Measurements from ENCODE around the gene MZB1. TPM values are rescaled to one million over a fixed set of nuclear protein-coding genes. Genes with fewer than 3 reads are reported as not detected.

MZB1 gene
- total RNA-seq (2014; rRNA removed; shearing (Covaris generic)): not detected in 2 replicates

DNA sequence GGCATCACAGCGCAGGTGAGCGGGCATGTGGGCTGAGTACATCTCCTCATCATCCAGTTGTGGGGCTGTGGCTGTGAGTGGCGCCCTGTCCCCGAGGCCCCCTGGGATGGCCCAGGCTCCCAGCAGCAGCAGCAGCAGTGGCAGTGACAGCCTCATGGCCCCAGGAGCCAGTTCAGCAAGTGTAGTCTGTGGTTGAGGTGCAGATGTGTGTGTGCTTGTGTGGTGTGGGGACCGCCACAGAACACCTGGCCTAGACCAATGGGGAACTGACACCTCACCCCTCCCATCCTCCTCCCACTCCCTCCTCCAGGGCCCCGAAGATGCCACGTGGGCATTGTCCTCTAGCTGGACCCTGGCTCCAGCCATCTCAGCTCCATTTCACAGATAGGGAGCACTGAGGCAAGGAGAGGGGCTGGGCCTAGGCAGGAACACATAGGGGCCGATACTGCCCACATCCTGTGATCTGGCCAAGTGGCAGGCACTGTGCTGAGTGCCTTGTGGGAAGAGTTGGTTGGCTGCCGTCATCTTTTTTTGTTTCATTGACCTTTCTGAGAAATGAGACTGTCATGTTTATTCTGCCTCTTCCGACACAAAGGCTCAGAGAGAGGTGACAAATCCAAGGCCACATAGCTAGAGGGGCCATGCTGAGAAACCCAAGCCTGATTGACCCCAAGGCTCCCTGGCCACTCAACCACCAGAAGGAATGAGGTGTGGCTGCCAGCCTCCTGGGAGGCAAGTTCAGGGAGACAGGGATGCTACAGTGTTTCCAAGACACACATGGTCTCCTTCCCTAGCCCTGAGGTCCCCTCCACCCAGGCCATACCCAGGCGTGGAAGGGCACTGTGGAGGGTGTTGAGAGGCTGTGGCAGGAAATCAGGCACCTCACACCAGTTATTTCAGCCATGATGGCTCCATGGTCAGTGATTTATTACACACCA lies at the start of gene MZB1:
Gene MZB1, minus strand, starts transcription at position 213 of the 938 bp plus-strand sequence. Its CDS starts 57 bp downstream, at position 156.
- DNase-seq (ENCODE audit: low spot score): no peak

DNA sequence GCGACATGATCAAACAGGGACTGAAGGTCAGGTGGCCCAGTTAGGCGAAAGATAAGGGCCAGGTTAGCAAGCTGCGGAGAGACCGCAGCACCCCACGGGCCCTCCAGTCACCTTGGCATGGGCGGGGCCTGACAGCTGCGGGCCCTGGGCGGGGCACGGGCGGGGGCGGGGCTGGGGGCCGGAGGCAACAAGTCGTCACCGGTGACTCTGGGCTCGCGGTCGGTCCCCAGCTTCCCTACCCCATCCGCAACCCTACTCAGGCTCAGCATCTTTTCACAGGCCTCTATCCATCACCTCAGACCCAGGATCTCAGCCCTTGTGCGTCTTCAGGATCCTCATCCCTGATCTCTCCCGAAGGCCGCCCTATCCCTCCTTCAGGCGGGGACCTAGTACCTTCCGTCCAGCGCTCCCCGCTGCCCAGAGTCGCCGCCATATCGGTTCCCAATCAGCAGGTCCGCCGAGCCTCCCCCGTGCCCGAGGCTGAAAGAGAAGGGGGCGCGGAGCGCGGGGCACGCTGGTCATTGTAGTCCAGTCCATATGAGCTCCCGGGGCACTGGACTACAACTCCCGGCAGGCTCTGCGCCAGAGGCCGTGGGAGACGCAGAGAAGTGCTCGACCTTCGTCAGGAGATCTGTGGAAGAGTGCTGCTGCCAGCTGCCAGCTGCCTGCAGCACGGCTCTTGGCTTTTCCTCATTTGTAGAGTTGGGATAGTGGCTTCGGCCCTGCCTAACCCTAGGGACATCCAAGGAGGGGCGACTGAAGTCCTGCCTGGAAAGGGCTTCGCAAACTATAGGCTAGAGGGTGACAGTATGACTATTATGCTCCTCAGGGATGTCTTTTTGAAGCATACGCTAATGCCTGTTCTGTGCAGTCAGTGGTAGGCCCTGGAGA lies 49.5 kb upstream of the MZB1 start, which contains the start of gene DNAJC18:
Gene DNAJC18, minus strand, starts transcription at position 513 of the 891 bp plus-strand sequence. Its CDS starts 80 bp downstream, at position 433.
- DNase-seq (ENCODE audit: low spot score): peak; percentile 88

DNA sequence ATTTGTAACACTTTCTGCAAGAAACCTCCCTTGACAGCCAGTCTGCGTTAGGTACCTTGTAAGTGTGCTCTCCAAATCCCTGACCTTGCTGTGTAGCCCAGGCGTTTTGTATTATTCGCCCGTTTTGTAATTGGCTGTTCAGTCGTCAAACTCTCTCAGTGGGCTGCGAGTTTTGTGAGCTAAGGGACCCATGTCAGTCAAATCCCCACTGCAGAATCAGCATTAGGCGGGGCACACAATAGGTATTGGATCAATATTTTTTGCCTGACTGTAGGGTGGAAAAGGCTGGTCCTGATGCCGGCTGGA lies 48.9 kb upstream of the MZB1 start:
- DNase-seq (ENCODE audit: low spot score): no peak

DNA sequence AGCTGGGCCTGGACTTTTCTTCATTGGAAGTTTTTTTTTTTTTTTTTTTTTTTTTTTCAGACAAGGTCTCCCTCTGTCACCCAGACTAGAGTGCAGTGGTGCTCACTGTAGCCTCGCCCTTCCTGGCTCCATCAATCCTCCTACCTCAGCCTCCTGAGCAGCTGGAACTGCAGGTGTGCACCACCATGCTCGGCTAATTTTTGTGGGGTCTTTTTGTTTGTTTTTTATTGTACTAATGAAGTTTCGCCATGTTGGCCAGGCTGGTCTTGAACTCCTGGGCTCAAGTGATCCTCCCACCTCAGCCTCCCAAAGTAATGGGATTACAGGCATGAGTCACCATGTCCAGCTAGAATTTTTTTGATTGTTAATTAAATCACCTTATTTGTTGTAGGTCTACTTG lies 46.0 kb upstream of the MZB1 start:
- no peak for DNase-seq (ENCODE audit: low spot score)

- no peak for DNase-seq (ENCODE audit: low spot score)
Observed at GRCh38 chr5:139431706-139432105, 42.0 kb upstream of the MZB1 start.

DNA sequence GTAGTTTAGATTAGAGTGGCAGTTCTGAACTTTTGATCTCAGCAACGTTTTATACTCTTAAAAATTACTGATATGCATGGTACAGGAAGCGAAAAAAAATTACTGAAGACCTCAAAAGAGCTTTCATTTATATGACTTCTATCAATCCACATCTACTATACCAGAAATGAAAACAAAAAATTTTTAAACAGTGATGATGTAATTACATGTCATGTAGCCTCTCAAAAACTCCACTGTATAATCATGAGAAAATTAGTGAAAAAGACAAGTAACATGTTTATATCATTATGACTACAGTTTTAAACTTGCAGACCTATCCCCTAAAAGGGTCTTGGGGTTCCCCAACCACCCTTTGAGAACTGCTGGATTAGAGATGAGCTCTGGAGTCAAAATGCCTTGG lies 40.3 kb upstream of the MZB1 start:
- DNase-seq (ENCODE audit: low spot score): no peak

DNA sequence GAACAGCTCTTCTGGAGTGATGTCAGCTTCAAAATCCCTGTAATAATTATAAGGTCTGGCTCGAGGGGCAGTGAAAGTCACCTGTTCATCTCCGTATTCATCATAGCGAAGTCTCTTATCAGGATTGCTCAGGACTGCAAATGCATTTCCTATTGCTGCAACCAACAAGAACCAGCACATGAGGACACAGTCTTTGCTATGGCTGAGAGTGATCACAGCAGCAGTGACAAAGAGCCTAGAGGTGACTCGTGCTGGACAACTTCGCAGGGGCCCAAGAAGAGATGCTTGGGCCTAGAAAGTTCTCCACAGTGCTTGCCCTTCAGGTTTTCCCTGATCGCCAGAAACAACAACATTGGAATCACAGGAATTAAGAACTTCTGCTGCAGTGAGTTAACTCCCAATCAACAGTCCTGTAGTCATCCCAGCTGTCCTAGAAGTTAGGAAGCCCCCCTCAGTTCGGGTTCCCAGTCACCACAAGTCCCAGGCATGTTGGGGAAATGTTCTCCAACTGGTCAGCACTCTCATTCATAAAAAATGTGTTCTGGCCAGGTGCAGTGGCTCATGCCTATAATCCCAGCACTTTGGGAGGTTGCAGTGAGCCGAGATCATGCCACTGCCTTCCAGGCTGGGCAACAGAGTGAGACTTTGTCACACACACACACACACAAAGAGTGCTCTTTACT lies 36.6 kb upstream of the MZB1 start:
- DNase-seq (ENCODE audit: low spot score): no peak

- DNase-seq (ENCODE audit: low spot score): no peak
Observed at GRCh38 chr5:139425497-139425896, 35.8 kb upstream of the MZB1 start.

- peak; percentile 68 for DNase-seq (ENCODE audit: low spot score)
Observed at GRCh38 chr5:139422307-139422893, 32.7 kb upstream of the MZB1 start.

DNA sequence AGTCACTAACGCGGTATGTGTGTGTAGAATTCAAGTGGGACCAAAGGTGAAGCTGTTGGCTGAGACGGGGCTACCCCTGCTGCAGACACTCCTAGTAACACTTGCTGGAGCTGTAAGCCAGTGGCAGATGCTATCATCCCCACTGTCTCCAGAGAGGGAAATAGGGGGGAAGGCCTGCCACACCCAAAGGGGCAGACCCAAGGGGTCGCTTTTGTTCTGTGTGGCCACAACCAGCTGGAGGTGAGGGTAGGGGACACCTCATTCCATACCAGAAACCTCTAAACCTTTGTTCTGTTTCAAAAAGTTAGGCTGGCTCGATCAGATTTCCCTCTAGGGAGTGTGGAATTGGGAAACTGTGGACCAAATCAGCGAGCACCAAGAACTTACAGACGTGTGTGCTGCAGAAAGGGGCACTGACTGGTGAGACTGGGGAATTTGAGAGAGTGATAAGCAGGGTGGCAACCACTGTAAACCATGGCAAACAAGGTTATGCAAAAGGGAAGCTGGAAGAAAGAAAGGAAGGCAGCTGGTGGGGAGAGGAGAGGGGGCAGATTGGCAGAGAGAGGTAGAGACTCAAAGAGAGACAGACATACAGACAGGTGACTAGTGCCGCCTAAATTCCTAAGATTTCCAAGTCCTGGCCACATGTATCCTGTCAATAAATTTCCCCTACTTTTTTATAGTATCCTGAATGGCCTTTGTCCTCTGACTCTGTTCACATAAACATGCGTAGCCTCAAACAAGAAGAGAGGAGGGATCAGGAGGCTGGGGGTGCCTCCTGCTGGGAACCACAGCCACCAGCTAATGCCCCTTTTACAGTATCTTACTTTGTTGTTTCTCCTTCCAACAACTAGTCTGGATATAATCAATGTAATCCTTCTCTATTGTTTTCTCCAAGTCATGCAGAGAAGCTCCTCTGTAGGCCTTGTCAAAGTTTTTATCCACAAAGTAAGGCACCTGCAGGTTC lies 29.8 kb upstream of the MZB1 start:
- no peak for DNase-seq (ENCODE audit: low spot score)

DNA sequence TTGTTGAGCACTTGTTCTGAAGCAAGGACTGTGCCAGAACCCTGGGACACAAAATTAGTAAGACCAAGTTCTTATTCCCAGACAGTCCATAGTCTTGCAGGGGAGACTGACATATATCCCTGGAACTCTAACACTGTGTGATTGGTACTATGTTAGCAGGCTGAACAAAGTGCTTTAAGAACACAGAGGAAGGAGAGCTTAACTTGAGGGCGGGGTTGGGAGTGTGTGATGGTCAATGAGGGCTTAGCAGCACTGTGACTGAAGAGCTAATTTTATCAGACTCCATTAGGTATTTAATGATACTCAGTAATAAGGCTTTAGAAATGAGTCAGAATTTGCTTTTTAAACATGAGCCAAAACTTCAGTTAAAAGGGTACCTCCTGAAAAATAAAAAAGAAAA lies 29.1 kb upstream of the MZB1 start:
- no peak for DNase-seq (ENCODE audit: low spot score)

GRCh38 chr5:139417214-139417613 lies 27.5 kb upstream of the MZB1 start:
- DNase-seq (ENCODE audit: low spot score): no peak

DNA sequence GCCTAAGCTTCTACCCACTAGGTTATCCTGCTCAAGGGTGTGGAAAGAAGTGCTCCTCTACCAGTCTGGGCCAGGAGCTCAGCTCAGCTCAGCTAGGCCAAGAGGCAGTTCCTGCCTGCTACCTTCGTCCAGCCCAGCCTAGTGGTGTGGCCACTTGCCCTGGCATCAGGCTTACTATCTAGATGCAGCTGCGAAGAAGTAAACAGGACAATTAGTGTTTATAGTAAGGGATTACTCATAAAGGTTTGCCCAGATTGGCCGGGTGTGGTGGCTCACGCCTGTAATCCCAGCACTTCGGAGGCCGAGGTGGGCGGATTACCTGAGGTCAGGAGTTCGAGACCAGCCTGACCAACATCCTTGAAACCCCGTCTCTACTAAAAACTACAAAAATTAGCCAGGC lies 26.9 kb upstream of the MZB1 start:
- no peak for DNase-seq (ENCODE audit: low spot score)

- no peak for DNase-seq (ENCODE audit: low spot score)
Observed at GRCh38 chr5:139415869-139416268, 26.2 kb upstream of the MZB1 start.

- DNase-seq (ENCODE audit: low spot score): no peak
Observed at GRCh38 chr5:139415221-139415861, 25.6 kb upstream of the MZB1 start.

DNA sequence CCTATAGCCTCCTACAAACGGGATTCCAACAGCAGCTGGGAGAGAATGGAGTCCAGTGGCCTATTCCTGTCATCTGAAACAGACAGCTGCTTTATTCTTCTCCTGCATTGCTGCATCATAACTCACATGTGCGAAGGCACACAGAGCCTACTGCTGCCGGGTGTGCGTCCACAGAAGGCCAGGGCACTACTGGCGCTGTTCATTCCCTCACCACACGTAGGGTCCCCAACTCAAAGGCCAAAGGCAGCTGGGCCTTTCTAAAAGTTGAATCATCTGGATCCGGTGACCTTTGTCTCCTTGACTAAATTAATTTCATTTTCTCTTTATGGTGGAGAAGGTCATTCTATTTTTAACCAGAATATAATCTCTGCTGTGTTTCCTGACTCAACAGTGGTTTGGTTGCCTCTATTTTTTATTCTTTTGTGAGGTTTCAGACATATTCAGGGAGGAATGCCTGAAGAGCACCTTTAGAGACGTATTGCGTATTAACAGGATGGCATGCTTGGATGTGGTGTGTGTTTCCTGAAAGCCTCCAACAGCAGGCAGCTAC lies 24.9 kb upstream of the MZB1 start:
- no peak for DNase-seq (ENCODE audit: low spot score)

- DNase-seq (ENCODE audit: low spot score): no peak
Observed at GRCh38 chr5:139413963-139414362, 24.2 kb upstream of the MZB1 start.

GRCh38 chr5:139413153-139413552 lies 23.4 kb upstream of the MZB1 start:
- no peak for DNase-seq (ENCODE audit: low spot score)

DNA sequence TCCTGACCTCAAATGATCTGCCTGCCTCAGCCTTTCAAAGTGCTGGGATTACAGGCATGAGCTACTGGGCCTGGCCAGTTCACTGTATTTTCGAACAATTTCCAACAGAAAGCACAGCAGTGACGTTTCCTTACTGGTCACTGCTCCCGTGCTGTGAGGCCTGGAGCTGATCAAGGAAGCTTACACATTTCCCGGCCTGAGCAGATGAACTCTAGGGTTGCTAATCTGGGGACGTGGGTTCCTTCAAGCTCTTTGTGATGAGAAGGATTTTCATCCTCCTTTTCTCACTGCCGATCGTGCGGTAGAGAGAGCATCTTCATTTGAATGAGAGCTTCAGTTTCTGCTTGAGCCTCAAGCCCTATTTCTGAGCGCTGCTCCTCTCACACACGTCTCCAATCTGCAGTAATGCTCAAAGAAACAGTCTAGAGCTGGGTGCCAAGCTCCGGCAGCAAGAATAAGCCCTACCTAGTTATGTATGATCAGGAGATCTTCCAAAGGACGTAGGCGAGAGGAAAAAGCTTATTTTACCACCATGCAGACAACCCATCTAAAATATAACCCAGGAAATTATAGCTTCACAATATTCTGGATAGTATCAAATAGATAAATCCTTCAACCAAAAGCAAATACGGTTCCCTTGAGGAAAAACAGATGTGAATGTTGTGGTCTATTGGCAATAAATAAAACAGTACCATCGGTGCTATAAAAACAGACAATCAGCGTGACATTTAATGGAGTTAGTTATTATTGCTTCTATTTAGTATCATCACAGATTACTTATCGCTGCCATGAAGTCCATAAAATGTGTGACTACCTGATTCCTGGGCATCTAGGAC lies 21.5 kb upstream of the MZB1 start:
- no peak for DNase-seq (ENCODE audit: low spot score)
